HepG2 (cell line): ENCODE results near the gene PSMD6.
A peak's percentile ranks its signal among the peaks of the same experiment; 100 is the strongest.

Source experiments
- JUNB ChIP-seq: sonication (generic); formaldehyde crosslinking; IDR thresholded peaks from 2 replicates; pipeline ENCODE4 v1.8.0; 2022; ENCODE audit warnings: missing genetic modification reagents, mild to moderate bottlenecking, borderline replicate concordance
- MAZ ChIP-seq, 2 experiments: sonication (generic) in 1 of 2; formaldehyde crosslinking in 1 of 2; IDR thresholded peaks; 2 replicates each; pipeline versions ENCODE4 v1.5.0 to v1.6.1; 2012 to 2020; ENCODE audit warnings: low read depth in 2 of 2, mild to moderate bottlenecking in 2 of 2, borderline replicate concordance in 1 of 2, improper control_type of control experiment in 1 of 2, low read length in 1 of 2, missing genetic modification reagents in 1 of 2, moderate library complexity in 1 of 2
- PCBP2 ChIP-seq: fragments of 200-400 bp; formaldehyde crosslinking; optimal IDR thresholded peaks from 2 replicates; pipeline ENCODE3; 2018; ENCODE audit warnings: low read length, low read depth; ENCODE audit not compliant: poor library complexity, severe bottlenecking
- RARA ChIP-seq: IDR thresholded peaks from 2 replicates; pipeline ENCODE4 v1.6.1; 2016; ENCODE audit warnings: missing genetic modification reagents, missing compliant biosample characterization
- SMARCE1 ChIP-seq: fragments of 450-650 bp; IDR thresholded peaks from 2 replicates; pipeline ENCODE4 v1.6.1; 2017; ENCODE audit warnings: borderline replicate concordance
- STAG1 ChIP-seq: sonication (generic); formaldehyde crosslinking; IDR thresholded peaks from 2 replicates; pipeline ENCODE4 v1.4.0; 2020; ENCODE audit warnings: missing genetic modification reagents
- TAF1 ChIP-seq: sonication (generic); formaldehyde crosslinking; IDR thresholded peaks from 2 replicates; pipeline ENCODE4 v1.4.0; 2020; ENCODE audit warnings: missing genetic modification reagents
- ZNF772 ChIP-seq: sonication (generic); formaldehyde crosslinking; IDR thresholded peaks from 2 replicates; pipeline ENCODE4 v1.5.0; 2020; ENCODE audit warnings: mild to moderate bottlenecking, missing genetic modification reagents
- ZNF788 ChIP-seq: sonication (generic); formaldehyde crosslinking; IDR thresholded peaks from 2 replicates; pipeline ENCODE4 v1.5.0; 2020; ENCODE audit warnings: mild to moderate bottlenecking, missing genetic modification reagents, borderline replicate concordance
- TF ChIP-seq, protein P1 (sequence below): sonication (generic); formaldehyde crosslinking; IDR thresholded peaks from 2 replicates; pipeline ENCODE4 v1.8.0; 2022; ENCODE audit warnings: mild to moderate bottlenecking, missing genetic modification reagents, moderate library complexity
- TF ChIP-seq, protein P2 (sequence below): IDR thresholded peaks from 2 replicates; pipeline ENCODE4 v1.6.1; 2016; ENCODE audit warnings: low read depth
- TF ChIP-seq, protein P3 (sequence below): sonication (generic); formaldehyde crosslinking; IDR thresholded peaks from 2 replicates; pipeline ENCODE4 v1.4.0; 2020; ENCODE audit warnings: missing genetic modification reagents, mild to moderate bottlenecking, borderline replicate concordance
- TF ChIP-seq, protein P4 (sequence below), 2 experiments: sonication (generic) in 1 of 2; formaldehyde crosslinking in 1 of 2; IDR thresholded peaks; 2 replicates each; pipeline versions ENCODE4 v1.5.1 to v1.6.1; 2011 to 2020; ENCODE audit warnings: borderline replicate concordance in 1 of 2, low read depth in 1 of 2, low read length in 1 of 2, mild to moderate bottlenecking in 1 of 2, missing genetic modification reagents in 1 of 2, moderate library complexity in 1 of 2
- TF ChIP-seq, protein P5 (sequence below): sonication (generic); formaldehyde crosslinking; IDR thresholded peaks from 2 replicates; pipeline ENCODE4 v1.5.0; 2020; ENCODE audit warnings: missing genetic modification reagents

DNA sequence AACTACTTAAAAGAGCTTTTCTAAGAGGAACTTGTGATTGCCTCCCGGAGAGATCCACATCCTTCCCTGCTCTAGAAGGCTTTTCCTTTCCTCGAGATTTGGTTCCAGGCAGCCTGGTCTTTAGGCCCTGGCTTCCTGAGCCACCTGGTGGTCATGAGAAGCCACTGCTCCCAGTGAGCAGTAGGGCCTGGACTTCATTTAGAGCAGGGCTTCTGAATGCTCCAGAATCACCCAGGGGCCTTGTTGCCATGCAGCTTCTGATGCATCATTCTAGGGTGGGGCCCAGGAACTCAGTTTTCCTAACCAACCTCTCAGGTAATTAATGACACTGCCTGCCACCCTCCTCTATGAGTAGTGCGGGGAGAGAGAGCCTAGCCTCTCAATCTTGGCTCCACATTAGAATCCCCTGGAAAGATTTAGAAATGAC lies 29.6 kb downstream of the PSMD6 start:
- TF ChIP-seq, protein P1, sequence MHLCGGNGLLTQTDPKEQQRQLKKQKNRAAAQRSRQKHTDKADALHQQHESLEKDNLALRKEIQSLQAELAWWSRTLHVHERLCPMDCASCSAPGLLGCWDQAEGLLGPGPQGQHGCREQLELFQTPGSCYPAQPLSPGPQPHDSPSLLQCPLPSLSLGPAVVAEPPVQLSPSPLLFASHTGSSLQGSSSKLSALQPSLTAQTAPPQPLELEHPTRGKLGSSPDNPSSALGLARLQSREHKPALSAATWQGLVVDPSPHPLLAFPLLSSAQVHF (CRISPR knock-in tag): no peak
- TF ChIP-seq ZNF772 (CRISPR knock-in tag) (no peak), MAZ (IDR thresholded peaks at IDR 0.05; ENCODE audit: borderline replicate concordance, low read depth, low read length) (no peak), MAZ (CRISPR knock-in tag; IDR thresholded peaks at IDR 0.05; ENCODE audit: low read depth) (no peak), RARA (CRISPR knock-in tag) (no peak), ZNF788 (CRISPR knock-in tag) (no peak), TAF1 (CRISPR knock-in tag) (no peak), STAG1 (CRISPR knock-in tag) (peak; percentile 87), JUNB (CRISPR knock-in tag) (no peak), SMARCE1 (no peak), PCBP2 (no peak)
- TF ChIP-seq, protein P2, sequence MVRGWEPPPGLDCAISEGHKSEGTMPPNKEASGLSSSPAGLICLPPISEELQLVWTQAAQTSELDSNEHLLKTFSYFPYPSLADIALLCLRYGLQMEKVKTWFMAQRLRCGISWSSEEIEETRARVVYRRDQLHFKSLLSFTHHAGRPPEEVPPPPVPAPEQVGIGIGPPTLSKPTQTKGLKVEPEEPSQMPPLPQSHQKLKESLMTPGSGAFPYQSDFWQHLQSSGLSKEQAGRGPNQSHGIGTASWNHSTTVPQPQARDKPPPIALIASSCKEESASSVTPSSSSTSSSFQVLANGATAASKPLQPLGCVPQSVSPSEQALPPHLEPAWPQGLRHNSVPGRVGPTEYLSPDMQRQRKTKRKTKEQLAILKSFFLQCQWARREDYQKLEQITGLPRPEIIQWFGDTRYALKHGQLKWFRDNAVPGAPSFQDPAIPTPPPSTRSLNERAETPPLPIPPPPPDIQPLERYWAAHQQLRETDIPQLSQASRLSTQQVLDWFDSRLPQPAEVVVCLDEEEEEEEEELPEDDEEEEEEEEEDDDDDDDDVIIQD (CRISPR knock-in tag): peak; percentile 23; the same call in 1 of the 2 replicates
- TF ChIP-seq, protein P3, sequence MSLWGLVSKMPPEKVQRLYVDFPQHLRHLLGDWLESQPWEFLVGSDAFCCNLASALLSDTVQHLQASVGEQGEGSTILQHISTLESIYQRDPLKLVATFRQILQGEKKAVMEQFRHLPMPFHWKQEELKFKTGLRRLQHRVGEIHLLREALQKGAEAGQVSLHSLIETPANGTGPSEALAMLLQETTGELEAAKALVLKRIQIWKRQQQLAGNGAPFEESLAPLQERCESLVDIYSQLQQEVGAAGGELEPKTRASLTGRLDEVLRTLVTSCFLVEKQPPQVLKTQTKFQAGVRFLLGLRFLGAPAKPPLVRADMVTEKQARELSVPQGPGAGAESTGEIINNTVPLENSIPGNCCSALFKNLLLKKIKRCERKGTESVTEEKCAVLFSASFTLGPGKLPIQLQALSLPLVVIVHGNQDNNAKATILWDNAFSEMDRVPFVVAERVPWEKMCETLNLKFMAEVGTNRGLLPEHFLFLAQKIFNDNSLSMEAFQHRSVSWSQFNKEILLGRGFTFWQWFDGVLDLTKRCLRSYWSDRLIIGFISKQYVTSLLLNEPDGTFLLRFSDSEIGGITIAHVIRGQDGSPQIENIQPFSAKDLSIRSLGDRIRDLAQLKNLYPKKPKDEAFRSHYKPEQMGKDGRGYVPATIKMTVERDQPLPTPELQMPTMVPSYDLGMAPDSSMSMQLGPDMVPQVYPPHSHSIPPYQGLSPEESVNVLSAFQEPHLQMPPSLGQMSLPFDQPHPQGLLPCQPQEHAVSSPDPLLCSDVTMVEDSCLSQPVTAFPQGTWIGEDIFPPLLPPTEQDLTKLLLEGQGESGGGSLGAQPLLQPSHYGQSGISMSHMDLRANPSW (CRISPR knock-in tag): no peak
- TF ChIP-seq, protein P4, sequence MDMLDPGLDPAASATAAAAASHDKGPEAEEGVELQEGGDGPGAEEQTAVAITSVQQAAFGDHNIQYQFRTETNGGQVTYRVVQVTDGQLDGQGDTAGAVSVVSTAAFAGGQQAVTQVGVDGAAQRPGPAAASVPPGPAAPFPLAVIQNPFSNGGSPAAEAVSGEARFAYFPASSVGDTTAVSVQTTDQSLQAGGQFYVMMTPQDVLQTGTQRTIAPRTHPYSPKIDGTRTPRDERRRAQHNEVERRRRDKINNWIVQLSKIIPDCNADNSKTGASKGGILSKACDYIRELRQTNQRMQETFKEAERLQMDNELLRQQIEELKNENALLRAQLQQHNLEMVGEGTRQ (IDR thresholded peaks at IDR 0.05; ENCODE audit: low read depth, low read length): no peak
- TF ChIP-seq, protein P4 (CRISPR knock-in tag; IDR thresholded peaks at IDR 0.05; ENCODE audit: borderline replicate concordance): no peak
- TF ChIP-seq, protein P5, sequence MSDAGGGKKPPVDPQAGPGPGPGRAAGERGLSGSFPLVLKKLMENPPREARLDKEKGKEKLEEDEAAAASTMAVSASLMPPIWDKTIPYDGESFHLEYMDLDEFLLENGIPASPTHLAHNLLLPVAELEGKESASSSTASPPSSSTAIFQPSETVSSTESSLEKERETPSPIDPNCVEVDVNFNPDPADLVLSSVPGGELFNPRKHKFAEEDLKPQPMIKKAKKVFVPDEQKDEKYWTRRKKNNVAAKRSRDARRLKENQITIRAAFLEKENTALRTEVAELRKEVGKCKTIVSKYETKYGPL: no peak
